ENCODE results near the gene MCF2L. TPM values are rescaled to one million over a fixed set of nuclear protein-coding genes. Genes with fewer than 3 reads are reported as not detected.
A peak's percentile ranks its signal among the peaks of the same experiment; 100 is the strongest.

MCF2L gene
- total and polyA plus RNA-seq, 4 donors, result 21.0 to 78.7 (median 35.9) TPM

DNA sequence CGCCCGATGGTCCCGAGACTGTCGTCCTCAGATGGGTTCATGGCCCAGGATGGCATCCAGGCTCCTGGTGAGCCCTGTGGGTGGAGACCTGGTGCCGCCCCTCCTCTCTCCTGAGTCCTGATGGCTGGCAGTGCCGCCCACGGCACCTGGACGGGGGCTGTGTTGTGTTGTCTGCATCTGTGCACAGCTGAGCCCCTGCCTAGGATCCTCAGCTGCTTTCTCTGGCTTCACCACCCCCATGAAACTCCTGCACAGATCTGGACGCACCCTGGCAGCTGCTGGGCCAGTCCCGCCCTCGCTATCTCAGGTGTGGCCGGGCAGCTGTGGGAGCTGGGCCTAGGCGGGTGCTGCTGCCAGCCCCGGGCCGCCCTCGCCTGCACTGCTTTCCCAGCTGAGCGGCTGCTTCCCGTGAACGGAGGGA lies 27.7 kb downstream of the MCF2L start:
- H3K36me3 ChIP-seq (ENCODE audit: control insufficient read depth in 4 of 4, insufficient read depth in 4 of 4, low read length in 4 of 4), result peaks cover 0 to 3% (median 0%) of the 10 kb centered on the region in 4 donors
- no peak overlapping the region for H3K9ac ChIP-seq (ENCODE audit: insufficient read depth in 1 of 2, low read length in 2 of 2)
- peaks cover 0 to 10% (median 9%) of the 10 kb centered on the region in 5 donors for H3K4me1 ChIP-seq (ENCODE audit: control insufficient read depth in 5 of 5, insufficient read depth in 5 of 5, low read length in 5 of 5)
- no peak overlapping the region for H3K27ac ChIP-seq (ENCODE audit: low read depth in 1 of 2, low read length in 1 of 2)
- ATAC-seq (ENCODE audit: insufficient read depth, low FRiP score) (no peak), DNase-seq (no peak)
- H3K9me3 ChIP-seq (ENCODE audit: control insufficient read depth in 4 of 4, insufficient read depth in 3 of 4, low read length in 3 of 4), result no peaks in the 10 kb centered on the region
- TF ChIP-seq, protein P1, sequence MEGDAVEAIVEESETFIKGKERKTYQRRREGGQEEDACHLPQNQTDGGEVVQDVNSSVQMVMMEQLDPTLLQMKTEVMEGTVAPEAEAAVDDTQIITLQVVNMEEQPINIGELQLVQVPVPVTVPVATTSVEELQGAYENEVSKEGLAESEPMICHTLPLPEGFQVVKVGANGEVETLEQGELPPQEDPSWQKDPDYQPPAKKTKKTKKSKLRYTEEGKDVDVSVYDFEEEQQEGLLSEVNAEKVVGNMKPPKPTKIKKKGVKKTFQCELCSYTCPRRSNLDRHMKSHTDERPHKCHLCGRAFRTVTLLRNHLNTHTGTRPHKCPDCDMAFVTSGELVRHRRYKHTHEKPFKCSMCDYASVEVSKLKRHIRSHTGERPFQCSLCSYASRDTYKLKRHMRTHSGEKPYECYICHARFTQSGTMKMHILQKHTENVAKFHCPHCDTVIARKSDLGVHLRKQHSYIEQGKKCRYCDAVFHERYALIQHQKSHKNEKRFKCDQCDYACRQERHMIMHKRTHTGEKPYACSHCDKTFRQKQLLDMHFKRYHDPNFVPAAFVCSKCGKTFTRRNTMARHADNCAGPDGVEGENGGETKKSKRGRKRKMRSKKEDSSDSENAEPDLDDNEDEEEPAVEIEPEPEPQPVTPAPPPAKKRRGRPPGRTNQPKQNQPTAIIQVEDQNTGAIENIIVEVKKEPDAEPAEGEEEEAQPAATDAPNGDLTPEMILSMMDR (IDR thresholded peaks at IDR 0.05; ENCODE audit: control extremely low read depth, extremely low read depth), result no peak
- no peaks in the 10 kb centered on the region for H3K27me3 ChIP-seq (ENCODE audit: control insufficient read depth in 3 of 3, insufficient read depth in 3 of 3, low read length in 2 of 3)
- 85 to 90% methylated on average over 19 of the region's 19 CpGs for WGBS, 2 donors
- no peak overlapping the region for H3K4me3 ChIP-seq

DNA sequence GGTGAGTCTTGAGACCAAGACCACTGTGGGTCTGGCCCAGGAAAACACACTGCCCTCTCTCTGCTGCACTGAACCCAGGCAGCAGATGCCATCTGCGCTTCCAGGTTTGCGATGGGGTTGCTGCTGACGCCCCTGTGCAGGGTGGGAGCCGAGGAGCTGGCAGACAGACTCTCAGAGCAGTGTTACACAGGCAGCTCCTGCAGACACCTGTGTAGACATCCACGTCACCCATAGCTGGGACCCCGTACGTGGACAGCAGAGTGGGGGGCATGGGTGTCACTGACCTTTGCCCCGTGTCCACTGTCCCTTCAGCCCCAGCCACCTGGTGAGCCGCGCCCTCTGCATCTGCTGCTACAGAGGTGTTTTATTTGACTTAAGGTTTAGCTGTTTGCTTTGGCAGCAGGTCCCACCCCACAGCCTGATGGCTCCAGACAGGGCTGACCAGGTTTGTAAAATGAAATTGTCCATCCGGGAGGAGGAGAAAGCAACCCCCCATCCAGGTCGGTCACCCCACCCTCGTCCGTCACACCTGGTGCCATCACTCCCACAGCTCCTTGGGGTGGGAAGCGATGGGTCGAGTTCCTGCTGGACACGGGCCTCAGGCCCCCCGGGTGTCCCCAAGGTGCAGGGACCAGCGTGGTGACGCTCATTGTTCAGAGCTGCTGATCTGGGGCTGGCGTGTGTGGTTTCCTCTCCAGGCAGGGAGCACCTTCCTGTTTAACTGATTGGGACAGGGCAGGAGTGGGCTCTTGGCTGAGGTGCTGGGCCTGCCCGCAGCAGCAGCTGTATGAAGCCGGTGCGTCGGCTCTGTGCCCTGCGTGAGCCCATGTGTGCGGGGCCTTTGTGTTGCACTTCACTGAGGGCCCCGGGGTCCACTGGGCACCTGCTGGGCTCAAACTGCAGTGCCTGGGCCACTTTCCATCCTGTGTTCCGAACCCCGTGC lies 28.4 kb downstream of the MCF2L start:
- Histone ChIP-seq H3K9me3 (ENCODE audit: control insufficient read depth in 4 of 4, insufficient read depth in 3 of 4, low read length in 3 of 4) (no peaks in the 10 kb centered on the region), H3K4me3 (no peak overlapping the region), H3K27me3 (ENCODE audit: control insufficient read depth in 3 of 3, insufficient read depth in 3 of 3, low read length in 2 of 3) (no peaks in the 10 kb centered on the region), H3K4me1 (ENCODE audit: control insufficient read depth in 5 of 5, insufficient read depth in 5 of 5, low read length in 5 of 5) (peaks cover 0 to 14% (median 10%) of the 10 kb centered on the region in 5 donors), H3K36me3 (ENCODE audit: control insufficient read depth in 4 of 4, insufficient read depth in 4 of 4, low read length in 4 of 4) (no peaks in the 10 kb centered on the region), H3K9ac (ENCODE audit: insufficient read depth in 1 of 2, low read length in 2 of 2) (no peak overlapping the region), H3K27ac (ENCODE audit: low read depth in 1 of 2, low read length in 1 of 2) (no peak overlapping the region)
- 53 to 62% methylated on average over 30 of the region's 30 CpGs for WGBS, 2 donors
- TF ChIP-seq, protein P1 (IDR thresholded peaks at IDR 0.05; ENCODE audit: control extremely low read depth, extremely low read depth), result no peak
- peak in 1 of 3 donors; percentile 25 for DNase-seq
- ATAC-seq (ENCODE audit: insufficient read depth, low FRiP score), result no peak

DNA sequence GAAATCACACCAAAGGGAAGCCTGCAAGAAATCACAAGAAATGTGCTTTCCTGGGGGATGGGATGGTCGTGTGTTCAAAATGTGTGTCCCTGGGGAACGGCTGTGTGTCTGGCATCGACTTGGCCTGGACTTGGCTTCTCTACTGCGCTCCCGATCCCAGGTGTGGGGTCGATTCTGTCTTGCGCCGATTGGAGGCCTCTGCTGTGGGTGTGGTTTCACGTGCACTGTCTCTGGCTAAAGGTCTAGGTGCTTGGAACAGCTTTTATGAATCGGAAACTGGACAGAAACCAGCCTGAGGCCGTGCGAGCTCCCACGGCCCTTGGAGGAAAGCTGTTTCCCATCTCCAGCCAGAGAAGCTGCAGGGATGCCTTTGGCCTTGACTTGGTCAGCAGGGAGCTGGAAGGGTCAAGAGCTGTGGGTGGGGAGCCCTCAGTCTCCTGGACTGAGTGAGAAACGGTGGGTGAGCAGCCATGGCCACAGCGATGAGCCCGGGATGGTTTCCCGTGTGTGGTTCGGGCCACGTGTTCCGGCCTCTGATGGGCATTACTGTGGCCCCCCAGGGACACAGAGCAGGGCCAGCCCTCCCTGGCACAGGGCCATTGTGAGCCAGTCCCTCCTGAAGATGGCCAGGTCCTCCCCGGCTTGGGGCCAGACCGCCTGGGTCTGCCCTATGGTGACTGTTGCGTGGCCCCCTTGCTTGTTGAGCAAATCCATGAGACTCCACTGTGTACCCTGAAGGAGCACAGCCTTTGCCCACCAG lies 29.7 kb downstream of the MCF2L start:
- Histone ChIP-seq H3K4me3 (no peak overlapping the region), H3K36me3 (ENCODE audit: control insufficient read depth in 4 of 4, insufficient read depth in 4 of 4, low read length in 4 of 4) (no peaks in the 10 kb centered on the region), H3K27ac (ENCODE audit: low read depth in 1 of 2, low read length in 1 of 2) (no peak overlapping the region), H3K4me1 (ENCODE audit: control insufficient read depth in 5 of 5, insufficient read depth in 5 of 5, low read length in 5 of 5) (peaks cover 0 to 14% (median 10%) of the 10 kb centered on the region in 5 donors), H3K9ac (ENCODE audit: insufficient read depth in 1 of 2, low read length in 2 of 2) (no peak overlapping the region), H3K9me3 (ENCODE audit: control insufficient read depth in 4 of 4, insufficient read depth in 3 of 4, low read length in 3 of 4) (no peaks in the 10 kb centered on the region), H3K27me3 (ENCODE audit: control insufficient read depth in 3 of 3, insufficient read depth in 3 of 3, low read length in 2 of 3) (no peaks in the 10 kb centered on the region)
- TF ChIP-seq, protein P1 (IDR thresholded peaks at IDR 0.05; ENCODE audit: control extremely low read depth, extremely low read depth), result no peak
- DNase-seq (no peak), ATAC-seq (ENCODE audit: insufficient read depth, low FRiP score) (no peak)
- WGBS, 2 donors, result 88 to 92% methylated on average over 23 of the region's 23 CpGs

Data from lung (tissue), 12 donors.